Liver (tissue), 3 donors: ENCODE data around the gene OTX2.

ENCODE experiments used
- GABPA ChIP-seq, 2 donors: IDR thresholded peaks in 1 of 2; conservative IDR thresholded peaks in 1 of 2; 2 replicates each; pipeline ENCODE4 v1.6.1; 2016; ENCODE audit warnings: antibody characterized with exemption in 2 of 2, mild to moderate bottlenecking in 1 of 2, moderate library complexity in 1 of 2
- HNF4A ChIP-seq, 2 donors: conservative IDR thresholded peaks; 2 replicates each; pipeline ENCODE4 v1.6.1; 2016; ENCODE audit warnings: antibody characterized with exemption in 2 of 2, mild to moderate bottlenecking in 2 of 2
- JUND ChIP-seq, 2 donors: IDR thresholded peaks; 2 replicates each; pipeline ENCODE4 v1.6.1; 2016; ENCODE audit warnings: antibody characterized with exemption in 2 of 2
- RAD21 ChIP-seq, 2 donors: IDR thresholded peaks; 2 replicates each; pipeline ENCODE4 v1.6.1; 2016; ENCODE audit warnings: antibody characterized with exemption in 2 of 2, mild to moderate bottlenecking in 2 of 2
- TF ChIP-seq, protein P1 (sequence below): fragments of 150-350 bp; IDR thresholded peaks from 2 replicates; pipeline ENCODE4 v1.5.1; 2017; ENCODE audit warnings: improper control_type of control experiment, low read depth, low read length; ENCODE audit not compliant: missing input control
- TF ChIP-seq, protein P2 (sequence below): IDR thresholded peaks from 2 replicates; pipeline ENCODE4 v1.6.1; 2016; ENCODE audit warnings: antibody characterized with exemption
- donor health status: healthy.
- donor health status: healthy.

DNA sequence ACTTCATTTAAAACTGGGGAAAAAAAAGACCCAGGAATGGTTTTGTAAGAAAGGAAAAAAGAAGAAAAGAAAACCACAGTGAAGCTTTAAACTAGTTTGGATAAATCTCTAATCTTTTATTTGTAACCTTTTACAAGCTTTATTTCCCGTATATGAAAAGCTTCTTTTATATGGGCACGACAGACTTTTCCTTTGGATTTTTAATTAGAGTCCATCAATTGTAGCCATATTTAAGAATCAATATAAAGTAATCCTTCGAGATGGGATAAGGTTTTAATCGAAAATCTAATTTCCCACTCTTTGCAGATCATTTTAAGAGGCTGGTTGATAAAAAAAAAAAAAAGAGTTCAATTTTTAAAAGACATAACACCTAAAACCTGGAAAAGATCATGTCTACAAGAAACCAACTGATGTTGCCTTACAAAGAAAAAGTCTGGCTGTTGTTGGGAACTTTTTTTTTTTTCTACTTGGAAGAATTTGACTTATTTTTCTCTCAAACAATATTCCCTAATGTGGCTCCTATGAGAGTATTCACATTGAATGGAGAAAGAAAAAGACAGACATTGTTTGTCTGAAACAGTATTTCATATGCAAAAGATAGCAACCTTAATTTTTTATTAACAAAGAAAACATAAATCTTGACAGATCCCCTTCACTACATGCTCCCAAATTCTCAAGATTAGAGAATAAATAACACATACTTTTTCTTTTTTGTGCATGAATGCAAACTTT, 4.9 kb upstream of the OTX2 start:
- TF ChIP-seq, protein P1, sequence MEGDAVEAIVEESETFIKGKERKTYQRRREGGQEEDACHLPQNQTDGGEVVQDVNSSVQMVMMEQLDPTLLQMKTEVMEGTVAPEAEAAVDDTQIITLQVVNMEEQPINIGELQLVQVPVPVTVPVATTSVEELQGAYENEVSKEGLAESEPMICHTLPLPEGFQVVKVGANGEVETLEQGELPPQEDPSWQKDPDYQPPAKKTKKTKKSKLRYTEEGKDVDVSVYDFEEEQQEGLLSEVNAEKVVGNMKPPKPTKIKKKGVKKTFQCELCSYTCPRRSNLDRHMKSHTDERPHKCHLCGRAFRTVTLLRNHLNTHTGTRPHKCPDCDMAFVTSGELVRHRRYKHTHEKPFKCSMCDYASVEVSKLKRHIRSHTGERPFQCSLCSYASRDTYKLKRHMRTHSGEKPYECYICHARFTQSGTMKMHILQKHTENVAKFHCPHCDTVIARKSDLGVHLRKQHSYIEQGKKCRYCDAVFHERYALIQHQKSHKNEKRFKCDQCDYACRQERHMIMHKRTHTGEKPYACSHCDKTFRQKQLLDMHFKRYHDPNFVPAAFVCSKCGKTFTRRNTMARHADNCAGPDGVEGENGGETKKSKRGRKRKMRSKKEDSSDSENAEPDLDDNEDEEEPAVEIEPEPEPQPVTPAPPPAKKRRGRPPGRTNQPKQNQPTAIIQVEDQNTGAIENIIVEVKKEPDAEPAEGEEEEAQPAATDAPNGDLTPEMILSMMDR, result no peak
- TF ChIP-seq JUND (IDR thresholded peaks at IDR 0.05) (no peak), GABPA (IDR thresholded peaks at IDR 0.05 in 1 of 2, conservative IDR thresholded peaks at IDR 0.05 in 1 of 2) (no peak), HNF4A (conservative IDR thresholded peaks at IDR 0.05) (no peak), RAD21 (IDR thresholded peaks at IDR 0.05) (no peak)
- TF ChIP-seq, protein P2, sequence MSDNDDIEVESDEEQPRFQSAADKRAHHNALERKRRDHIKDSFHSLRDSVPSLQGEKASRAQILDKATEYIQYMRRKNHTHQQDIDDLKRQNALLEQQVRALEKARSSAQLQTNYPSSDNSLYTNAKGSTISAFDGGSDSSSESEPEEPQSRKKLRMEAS, result no peak
